CD14-positive monocyte (primary cell): ENCODE data around the gene AKT1S1. TPM values are rescaled to one million over a fixed set of nuclear protein-coding genes. Genes with fewer than 3 reads are reported as not detected.

Experiments
- DNase-seq, 3 donors: peaks; one replicate each; pipeline ENCODE4 v3.0.0-alpha.2; 2011 to 2022
- H2AFZ ChIP-seq: 2 replicates; pipeline ENCODE4 v1.6.0; 2012; ENCODE audit warnings: mild to moderate bottlenecking, low read depth, low read length, inconsistent platforms; ENCODE audit not compliant: insufficient read depth, poor library complexity, severe bottlenecking
- H3K27ac ChIP-seq, 2 donors: 1 replicate in 1 of 2; 2 replicates in 1 of 2; pipeline ENCODE4 v1.5.1; 2012 to 2013; ENCODE audit warnings: low read length in 2 of 2, control low read depth in 1 of 2, inconsistent platforms in 1 of 2, low read depth in 1 of 2, mild to moderate bottlenecking in 1 of 2
- H3K27me3 ChIP-seq, 2 donors: one replicate each; pipeline versions ENCODE4 v1.6.0 to v1.6.1; 2011 to 2013; ENCODE audit warnings: low read length in 2 of 2; ENCODE audit not compliant: control insufficient read depth in 2 of 2, insufficient read depth in 2 of 2
- H3K36me3 ChIP-seq, 2 donors: replicated peaks in 1 of 2; 1 replicate in 1 of 2; 2 replicates in 1 of 2; pipeline versions ENCODE4 v1.5.1 to v1.6.1; 2012 to 2013; ENCODE audit warnings: low read length in 2 of 2, control low read depth in 1 of 2, inconsistent platforms in 1 of 2, mild to moderate bottlenecking in 1 of 2; ENCODE audit not compliant: insufficient read depth in 2 of 2, control insufficient read depth in 1 of 2
- H3K4me1 ChIP-seq, 2 donors: 1 replicate in 1 of 2; 2 replicates in 1 of 2; pipeline versions ENCODE4 v1.5.1 to v1.6.1; 2012 to 2013; ENCODE audit warnings: low read length in 2 of 2, control low read depth in 1 of 2, inconsistent platforms in 1 of 2, mild to moderate bottlenecking in 1 of 2, moderate library complexity in 1 of 2; ENCODE audit not compliant: insufficient read depth in 2 of 2, control insufficient read depth in 1 of 2
- H3K4me2 ChIP-seq: replicated peaks from 2 replicates; pipeline ENCODE3; 2012; ENCODE audit warnings: low read length, moderate library complexity, mild to moderate bottlenecking; ENCODE audit not compliant: poor library complexity, severe bottlenecking; ENCODE audit errors: extremely low read depth
- H3K4me3 ChIP-seq, 3 experiments: fragments of 200-600 bp in 1 of 3; sonication (generic) in 1 of 3; replicated peaks in 1 of 3; 1 replicate in 2 of 3; 2 replicates in 1 of 3; pipeline ENCODE4 v1.5.1; 2011 to 2013; ENCODE audit warnings: low read length in 3 of 3, mild to moderate bottlenecking in 3 of 3, control low read depth in 2 of 3, low read depth in 2 of 3, inconsistent platforms in 1 of 3, moderate library complexity in 1 of 3
- H3K79me2 ChIP-seq: 2 replicates; pipeline ENCODE4 v1.6.0; 2012; ENCODE audit warnings: mild to moderate bottlenecking, control low read depth, inconsistent platforms, low read length, moderate library complexity; ENCODE audit not compliant: insufficient read depth
- H3K9ac ChIP-seq: 2 replicates; pipeline ENCODE4 v1.6.0; 2017; ENCODE audit warnings: low read length, mild to moderate bottlenecking; ENCODE audit not compliant: insufficient read depth, poor library complexity, severe bottlenecking
- H3K9me3 ChIP-seq, 2 donors: replicated peaks in 1 of 2; 1 replicate in 1 of 2; 2 replicates in 1 of 2; pipeline versions ENCODE4 v1.5.1 to v1.6.1; 2012 to 2013; ENCODE audit warnings: low read length in 2 of 2, control low read depth in 1 of 2; ENCODE audit not compliant: control insufficient read depth in 1 of 2, insufficient read depth in 1 of 2
- H4K20me1 ChIP-seq: 2 replicates; pipeline ENCODE4 v1.6.0; 2012; ENCODE audit warnings: mild to moderate bottlenecking, low read length, control low read depth, moderate library complexity; ENCODE audit not compliant: insufficient read depth
- H3K27ac Mint-ChIP-seq, 7 donors: one replicate each; pipeline ENCODE4 v1.8.0; 2020; ENCODE audit warnings: mild to moderate bottlenecking in 7 of 7, mixed read lengths in 7 of 7, moderate library complexity in 6 of 7, inconsistent platforms in 2 of 7
- H3K27me3 Mint-ChIP-seq, 3 donors: one replicate each; pipeline ENCODE4 v1.8.0; 2021 to 2022; ENCODE audit warnings: low read depth in 3 of 3, mild to moderate bottlenecking in 3 of 3, mixed read lengths in 3 of 3, moderate library complexity in 3 of 3, inconsistent platforms in 1 of 3
- H3K36me3 Mint-ChIP-seq, 2 donors: one replicate each; pipeline ENCODE4 v1.8.0; 2020; ENCODE audit warnings: mixed read lengths in 2 of 2, inconsistent platforms in 1 of 2, mild to moderate bottlenecking in 1 of 2
- H3K4me1 Mint-ChIP-seq: one replicate; pipeline ENCODE4 v1.8.0; 2020; ENCODE audit warnings: mild to moderate bottlenecking, mixed read lengths
- H3K4me3 Mint-ChIP-seq, 2 donors: one replicate each; pipeline ENCODE4 v1.8.0; 2020; ENCODE audit warnings: mild to moderate bottlenecking in 2 of 2, mixed read lengths in 2 of 2, moderate library complexity in 1 of 2
- H3K9me3 Mint-ChIP-seq, 7 donors: one replicate each; pipeline ENCODE4 v1.8.0; 2020 to 2022; ENCODE audit warnings: mixed read lengths in 7 of 7, mild to moderate bottlenecking in 6 of 7, moderate library complexity in 6 of 7, inconsistent platforms in 2 of 7
- CTCF ChIP-seq: fragments of 200-600 bp; IDR thresholded peaks from one replicate; pipeline ENCODE4 v1.8.0; 2022; ENCODE audit warnings: antibody characterized with exemption, mild to moderate bottlenecking
- WGBS: methylation state at CpG from one replicate; pipeline ENCODE4 v1.1.5; 2013; ENCODE audit warnings: missing lambda C conversion rate; ENCODE audit not compliant: insufficient coverage; 5-methylcytosine and 5-hydroxymethylcytosine counted together
- intact Hi-C, 2 donors: fragments of 100-400 bp; cut with micrococcal nuclease; formaldehyde crosslinking; loops; one replicate each; pipeline versions ENCODE4 v1.15.0 to v1.15.1; 2023
- polyA plus RNA-seq, 3 donors: library from polyadenylated mRNA; depleted of rRNA in 1 of 3; unstranded in 2 of 3; stranded (reverse) in 1 of 3; fragments of 300-500 nt in 2 of 3; fragments of >200 nt in 1 of 3; fragmentation: Illumina TruSeq in 2 of 3; gene quantifications; 1 replicate in 2 of 3; 2 replicates in 1 of 3; pipeline ENCODE4 v1.2.3, GENCODE V29; 2012 to 2021

The AKT1S1 gene
- polyA plus RNA-seq, 3 donors: 5.4 to 18.2 (median 6.6) TPM

- H3K4me3 ChIP-seq: no peak overlapping the region
- peaks cover 87 to 100% of the 10 kb centered on the region in 2 donors for H3K36me3 ChIP-seq
- peaks cover 22 to 25% of the 10 kb centered on the region in 2 donors for H3K4me1 ChIP-seq
- H2AFZ ChIP-seq: no peak overlapping the region
- H3K27ac ChIP-seq: no peak overlapping the region
- H4K20me1 ChIP-seq: peaks cover 42% of the 10 kb centered on the region
- DNase-seq: no peak
- no peak overlapping the region for H3K9ac ChIP-seq
- H3K4me1 Mint-ChIP-seq: peaks cover 24% of the 10 kb centered on the region
- H3K79me2 ChIP-seq: no peaks in the 10 kb centered on the region
- no peaks in the 10 kb centered on the region for H3K27me3 ChIP-seq
- no peak overlapping the region for H3K4me2 ChIP-seq
- H3K27me3 Mint-ChIP-seq: no peaks in the 10 kb centered on the region
- H3K9me3 ChIP-seq: no peaks in the 10 kb centered on the region
- H3K9me3 Mint-ChIP-seq: no peaks in the 10 kb centered on the region
- H3K27ac Mint-ChIP-seq: peak overlapping the region in 1 of 7 donors; percentile 40
- peaks cover 79 to 95% of the 10 kb centered on the region in 2 donors for H3K36me3 Mint-ChIP-seq
- intact Hi-C loops: no loop called here
- WGBS: 95% methylated on average over 7 of the region's 7 CpGs
- no peak overlapping the region for H3K4me3 Mint-ChIP-seq
- TF ChIP-seq CTCF: no peak
These were observed 43.6 kb downstream of the AKT1S1 start for GRCh38 chr19:49833599-49833998.

- intact Hi-C loops: no loop called here
- peak overlapping the region; percentile 9 to 40 for H3K4me3 Mint-ChIP-seq
- peak overlapping the region; percentile 56 to 87 (median 74) for H3K27ac Mint-ChIP-seq
- Histone ChIP-seq H3K27ac (peak overlapping the region; percentile 20 to 57), H3K36me3 (peaks cover 84 to 100% of the 10 kb centered on the region in 2 donors), H3K9me3 (no peaks in the 10 kb centered on the region), H3K4me1 (peaks cover 22 to 25% of the 10 kb centered on the region in 2 donors), H3K79me2 (no peaks in the 10 kb centered on the region), H3K27me3 (no peaks in the 10 kb centered on the region), H3K4me3 (no peak overlapping the region), H3K9ac (peak overlapping the region; percentile 39), H3K4me2 (peak overlapping the region; percentile 38), H2AFZ (no peak overlapping the region), H4K20me1 (peaks cover 51% of the 10 kb centered on the region)
- TF ChIP-seq CTCF: no peak
- 14% methylated on average over 7 of the region's 9 CpGs for WGBS
- peaks cover 24% of the 10 kb centered on the region for H3K4me1 Mint-ChIP-seq
- H3K36me3 Mint-ChIP-seq: peaks cover 71 to 95% of the 10 kb centered on the region in 2 donors
- peak in 1 of 3 donors; percentile 14 for DNase-seq
- no peaks in the 10 kb centered on the region for H3K9me3 Mint-ChIP-seq
- H3K27me3 Mint-ChIP-seq: no peaks in the 10 kb centered on the region
These were observed 44.6 kb downstream of the AKT1S1 start for GRCh38 chr19:49832556-49832955.
